Central memory CD8-positive, alpha-beta T cell (primary cell): Measurements from ENCODE around the gene CNDP1.

Source experiments
- ATAC-seq: fragments of 150-1000 bp; cut with Tn5 transposase; replicated peaks from 2 replicates; pipeline ENCODE4 v1.10.0; 2022; ENCODE audit warnings: mild to moderate bottlenecking, moderate FRiP score, moderate number of reproducible peaks; ENCODE audit not compliant: poor library complexity, severe bottlenecking; ENCODE audit errors: extremely low read depth
- DNase-seq, 2 donors: peaks; one replicate each; pipeline ENCODE4 v3.0.0; 2021; ENCODE audit warnings: low spot score in 2 of 2
- H3K27ac Mint-ChIP-seq: one replicate; pipeline ENCODE4 v1.8.0; 2022; ENCODE audit warnings: low read depth, mild to moderate bottlenecking, moderate library complexity, mixed read lengths
- H3K27me3 Mint-ChIP-seq: one replicate; pipeline ENCODE4 v1.8.0; 2022; ENCODE audit warnings: mixed read lengths
- H3K36me3 Mint-ChIP-seq: one replicate; pipeline ENCODE4 v1.8.0; 2022; ENCODE audit warnings: mild to moderate bottlenecking, moderate library complexity, mixed read lengths; ENCODE audit not compliant: insufficient read depth
- H3K4me1 Mint-ChIP-seq: one replicate; pipeline ENCODE4 v1.8.0; 2022; ENCODE audit warnings: mixed read lengths
- H3K4me3 Mint-ChIP-seq: one replicate; pipeline ENCODE4 v1.8.0; 2022; ENCODE audit warnings: mild to moderate bottlenecking, moderate library complexity, mixed read lengths
- H3K9me3 Mint-ChIP-seq: one replicate; pipeline ENCODE4 v1.8.0; 2022; ENCODE audit warnings: mixed read lengths

The CNDP1 gene

DNA sequence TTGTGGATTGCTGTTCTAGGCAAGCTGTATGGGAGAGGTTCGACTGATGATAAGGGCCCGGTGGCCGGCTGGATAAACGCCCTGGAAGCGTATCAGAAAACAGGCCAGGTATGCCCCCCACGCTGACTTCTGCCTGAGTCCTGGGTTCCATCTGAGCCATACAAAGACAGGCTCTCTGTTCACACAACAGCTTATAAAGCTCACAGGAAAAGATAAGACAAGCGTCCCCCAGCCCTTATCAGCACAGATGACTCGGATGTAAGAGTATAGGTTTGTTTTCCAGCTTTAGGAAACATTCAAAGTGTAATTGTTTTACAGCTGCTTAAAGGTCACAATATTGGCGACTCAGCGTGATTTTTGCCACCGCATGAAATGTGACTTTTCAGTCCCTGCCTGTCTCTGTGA, 25.5 kb upstream of the CNDP1 start:
- peaks cover 61% of the 10 kb centered on the region for H3K36me3 Mint-ChIP-seq
- H3K4me1 Mint-ChIP-seq, result peaks cover 28% of the 10 kb centered on the region
- ATAC-seq, result no peak
- H3K27me3 Mint-ChIP-seq, result no peaks in the 10 kb centered on the region
- no peak overlapping the region for H3K4me3 Mint-ChIP-seq
- no peak overlapping the region for H3K27ac Mint-ChIP-seq
- no peak for DNase-seq
- no peaks in the 10 kb centered on the region for H3K9me3 Mint-ChIP-seq

DNA sequence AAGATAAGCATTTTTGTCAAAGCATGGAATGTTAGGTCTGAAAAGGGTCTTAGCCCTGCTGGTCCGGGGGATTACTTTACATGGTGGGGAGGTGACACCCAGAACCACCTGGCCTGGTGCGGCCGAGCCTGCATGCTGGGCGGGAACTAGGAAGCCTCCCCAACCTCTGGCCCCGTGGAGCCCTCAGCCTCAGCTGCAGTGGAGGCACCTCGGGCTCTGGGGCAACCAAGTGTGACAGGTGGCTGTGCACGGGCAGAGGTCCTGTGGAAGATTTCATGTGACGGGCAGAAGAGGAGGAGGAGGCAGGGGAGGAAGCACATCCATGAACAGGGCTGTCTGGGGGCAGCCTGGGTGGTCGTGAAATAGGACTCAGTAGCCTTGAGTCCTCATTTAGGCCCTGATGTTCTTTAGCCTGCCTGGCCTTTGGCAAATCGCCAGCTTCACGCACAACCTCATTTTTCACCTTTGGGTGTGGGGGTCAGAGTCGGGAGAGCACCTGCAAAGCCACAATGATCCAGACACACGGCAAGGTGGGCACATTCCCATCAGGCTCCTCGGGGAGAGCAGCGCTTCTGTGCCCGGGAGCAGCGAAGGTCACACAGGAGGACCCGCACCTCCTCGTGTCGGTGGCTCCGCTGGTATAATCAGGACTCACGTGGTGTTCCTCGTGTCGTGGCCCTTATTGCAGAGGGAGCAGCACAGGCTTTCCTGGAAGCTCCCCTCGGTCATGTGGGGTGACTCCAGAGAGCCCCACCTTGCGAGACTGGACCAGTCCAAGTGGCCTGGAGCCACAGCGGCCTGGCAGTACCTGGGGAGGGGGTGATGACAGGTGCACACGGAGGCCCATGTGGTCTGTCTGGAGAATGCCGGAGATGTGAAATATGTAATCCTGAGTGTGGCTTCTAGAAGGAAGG, 24.2 kb upstream of the CNDP1 start:
- Mint-ChIP-seq H3K9me3 (no peaks in the 10 kb centered on the region), H3K36me3 (peaks cover 56% of the 10 kb centered on the region), H3K27me3 (no peaks in the 10 kb centered on the region), H3K4me1 (peaks cover 38% of the 10 kb centered on the region), H3K27ac (no peak overlapping the region), H3K4me3 (no peak overlapping the region)
- DNase-seq (no peak), ATAC-seq (no peak)

DNA sequence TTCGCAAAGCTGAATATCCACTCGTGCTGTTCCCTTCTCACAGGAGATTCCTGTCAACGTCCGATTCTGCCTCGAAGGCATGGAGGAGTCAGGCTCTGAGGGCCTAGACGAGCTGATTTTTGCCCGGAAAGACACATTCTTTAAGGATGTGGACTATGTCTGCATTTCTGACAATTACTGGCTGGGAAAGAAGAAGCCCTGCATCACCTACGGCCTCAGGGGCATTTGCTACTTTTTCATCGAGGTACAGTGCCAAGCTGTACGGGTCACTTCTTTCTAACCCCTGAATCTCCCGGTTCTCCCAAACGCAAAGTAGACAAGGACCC, 23.6 kb upstream of the CNDP1 start:
- Mint-ChIP-seq H3K36me3 (peaks cover 52% of the 10 kb centered on the region), H3K27ac (no peak overlapping the region)

DNA sequence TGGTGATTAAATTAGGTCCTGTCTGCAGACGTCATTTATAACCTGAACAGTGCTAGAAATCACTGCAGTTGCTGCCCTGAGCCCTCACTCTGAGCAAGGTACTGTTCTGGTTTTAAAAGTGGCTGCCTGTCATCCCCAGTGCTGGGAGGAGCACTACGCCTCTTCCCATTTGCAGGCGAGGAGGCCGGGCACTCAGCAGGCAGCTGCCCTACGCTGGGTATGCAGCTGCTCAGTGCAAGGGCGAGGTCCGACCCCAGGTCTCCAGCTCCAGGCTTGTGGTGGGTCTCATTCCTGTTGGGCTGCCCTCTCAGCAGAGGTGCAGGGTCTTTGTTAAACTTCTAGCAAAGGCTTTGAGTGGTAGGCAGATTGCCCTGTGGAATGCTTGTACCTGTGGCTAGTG, 22.5 kb upstream of the CNDP1 start:
- no peak for DNase-seq
- H3K4me1 Mint-ChIP-seq, result peaks cover 30% of the 10 kb centered on the region
- H3K4me3 Mint-ChIP-seq, result no peak overlapping the region
- H3K27me3 Mint-ChIP-seq, result no peaks in the 10 kb centered on the region
- no peaks in the 10 kb centered on the region for H3K9me3 Mint-ChIP-seq
- H3K27ac Mint-ChIP-seq, result no peak overlapping the region
- no peak for ATAC-seq
- H3K36me3 Mint-ChIP-seq, result peaks cover 49% of the 10 kb centered on the region

More for the DNA sequence above, 23.6 kb upstream of the CNDP1 start:
- Mint-ChIP-seq H3K4me1 (peaks cover 35% of the 10 kb centered on the region), H3K9me3 (no peaks in the 10 kb centered on the region), H3K27me3 (no peaks in the 10 kb centered on the region), H3K4me3 (no peak overlapping the region)
- ATAC-seq (no peak), DNase-seq (no peak)

DNA sequence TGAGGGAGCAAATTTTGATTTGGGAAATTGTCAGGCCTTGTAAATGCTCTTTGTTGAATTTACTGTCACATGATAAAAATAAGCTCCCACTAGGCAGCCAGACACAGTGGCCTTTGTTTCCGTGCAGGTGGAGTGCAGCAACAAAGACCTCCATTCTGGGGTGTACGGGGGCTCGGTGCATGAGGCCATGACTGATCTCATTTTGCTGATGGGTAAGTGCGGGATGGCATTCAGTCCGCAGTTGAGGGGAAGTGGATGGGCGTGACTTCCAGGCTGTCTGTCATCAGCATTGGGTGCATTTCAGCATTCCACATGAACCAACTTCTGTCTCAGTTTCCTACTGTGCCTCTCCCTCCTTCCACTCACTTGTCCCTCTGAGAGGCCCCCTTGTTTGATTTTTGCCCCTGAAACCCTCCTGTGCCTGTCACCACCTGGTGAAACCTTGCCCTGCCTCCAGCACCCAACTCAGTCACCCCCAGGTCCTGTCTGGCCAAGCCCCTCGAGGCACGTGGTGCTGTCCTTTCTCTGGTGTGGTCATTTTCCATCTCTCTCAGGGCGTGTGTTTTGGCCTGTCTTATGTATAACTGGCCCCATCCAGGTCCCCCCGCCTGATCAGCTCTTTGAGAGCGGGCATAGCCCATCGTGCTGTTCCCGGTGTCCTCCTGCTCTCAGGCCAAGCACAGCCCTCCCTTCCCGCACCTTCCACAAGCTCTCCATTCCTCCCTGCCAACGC, 21.8 kb upstream of the CNDP1 start:
- ATAC-seq, result no peak
- no peak for DNase-seq
- Mint-ChIP-seq H3K36me3 (peaks cover 45% of the 10 kb centered on the region), H3K9me3 (no peaks in the 10 kb centered on the region), H3K4me1 (peaks cover 23% of the 10 kb centered on the region), H3K27me3 (no peaks in the 10 kb centered on the region), H3K4me3 (no peak overlapping the region), H3K27ac (no peak overlapping the region)

DNA sequence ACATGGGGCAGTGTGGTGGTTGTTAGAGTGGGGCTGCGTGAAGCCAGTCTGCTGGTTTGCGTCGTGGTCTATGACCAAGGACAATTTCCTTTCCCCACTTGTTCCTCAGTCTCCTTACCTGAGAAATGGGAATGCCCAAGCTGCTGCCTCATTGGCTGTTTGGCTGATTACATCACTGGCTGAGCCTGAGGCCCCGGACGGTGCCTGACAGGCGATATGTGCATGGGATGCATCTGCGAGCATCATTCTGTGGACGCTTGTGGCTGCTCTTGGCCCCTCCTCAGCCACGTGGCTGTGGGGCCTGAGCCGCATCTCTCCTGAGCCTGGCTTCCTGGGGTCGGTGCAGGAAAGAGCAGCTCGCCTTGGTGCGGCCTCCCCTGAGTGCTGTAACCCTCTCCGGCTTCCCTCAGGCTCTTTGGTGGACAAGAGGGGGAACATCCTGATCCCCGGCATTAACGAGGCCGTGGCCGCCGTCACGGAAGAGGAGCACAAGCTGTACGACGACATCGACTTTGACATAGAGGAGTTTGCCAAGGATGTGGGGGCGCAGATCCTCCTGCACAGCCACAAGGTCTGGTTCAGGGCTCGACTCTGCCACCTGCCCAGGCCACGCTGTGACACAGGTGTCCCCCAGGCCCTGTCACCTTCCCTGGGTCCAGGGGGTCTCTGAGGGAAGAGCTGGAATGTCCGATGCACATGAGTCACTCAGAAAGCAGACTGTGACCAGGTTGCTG, 21.0 kb upstream of the CNDP1 start:
- H3K4me1 Mint-ChIP-seq, result peaks cover 17% of the 10 kb centered on the region
- H3K9me3 Mint-ChIP-seq, result no peaks in the 10 kb centered on the region
- ATAC-seq, result no peak
- peaks cover 43% of the 10 kb centered on the region for H3K36me3 Mint-ChIP-seq
- no peak overlapping the region for H3K4me3 Mint-ChIP-seq
- H3K27ac Mint-ChIP-seq, result no peak overlapping the region
- DNase-seq, result no peak
- no peaks in the 10 kb centered on the region for H3K27me3 Mint-ChIP-seq

DNA sequence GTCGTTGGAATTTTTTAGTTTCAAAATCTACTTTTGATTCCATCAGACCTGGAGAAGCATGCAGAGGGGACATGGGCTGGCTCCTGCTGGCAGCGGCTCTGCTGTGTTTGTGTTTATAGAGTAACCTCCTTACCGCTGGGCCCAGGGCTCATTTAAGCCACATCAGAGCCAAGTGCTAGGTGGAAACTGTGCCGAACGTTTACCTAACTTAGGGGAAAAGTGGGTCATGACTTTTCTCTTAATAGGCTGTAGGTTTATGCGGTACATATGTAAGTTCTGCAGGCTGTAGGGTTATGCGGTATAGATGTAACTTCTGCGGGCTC, 20.5 kb upstream of the CNDP1 start:
- Mint-ChIP-seq H3K9me3 (no peaks in the 10 kb centered on the region), H3K4me3 (no peak overlapping the region), H3K36me3 (peaks cover 39% of the 10 kb centered on the region), H3K27ac (no peak overlapping the region), H3K4me1 (peaks cover 17% of the 10 kb centered on the region), H3K27me3 (no peaks in the 10 kb centered on the region)
- no peak for DNase-seq
- ATAC-seq, result no peak

DNA sequence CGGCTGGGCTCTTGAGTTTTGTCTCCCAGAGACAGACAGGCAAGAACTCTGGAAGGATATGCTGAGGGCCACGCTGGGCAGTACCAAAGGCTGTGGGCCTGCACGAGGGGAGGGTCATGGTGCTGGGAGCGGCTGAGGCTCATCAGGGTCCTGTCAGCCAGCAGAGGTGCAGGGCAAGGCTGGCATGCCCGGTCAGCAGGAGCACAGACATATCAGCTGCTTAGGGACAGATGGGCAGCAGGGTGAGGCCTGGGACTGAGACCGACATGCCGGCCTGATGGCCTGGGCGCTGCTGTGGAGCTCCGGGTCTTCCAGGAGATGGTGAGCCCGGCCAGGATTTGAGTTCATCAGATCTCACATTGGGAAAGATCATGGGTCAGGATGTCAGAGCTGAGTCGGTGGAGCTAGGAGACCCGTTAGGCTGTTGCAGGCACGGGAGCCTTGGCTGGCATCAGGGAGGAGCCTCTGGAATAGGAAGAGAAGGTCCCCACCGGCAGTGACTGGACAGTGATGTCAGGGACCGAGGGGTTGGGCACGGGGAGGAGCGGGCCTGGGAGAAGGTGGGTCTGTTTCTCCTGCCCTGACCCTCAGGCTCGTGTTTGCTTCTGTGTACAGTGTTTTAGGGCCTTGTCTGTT, 19.3 kb upstream of the CNDP1 start:
- Mint-ChIP-seq H3K4me1 (peaks cover 17% of the 10 kb centered on the region), H3K27ac (peak overlapping the region; percentile 65), H3K27me3 (no peaks in the 10 kb centered on the region), H3K36me3 (peaks cover 38% of the 10 kb centered on the region), H3K9me3 (no peaks in the 10 kb centered on the region), H3K4me3 (no peak overlapping the region)
- DNase-seq, result no peak
- no peak for ATAC-seq

DNA sequence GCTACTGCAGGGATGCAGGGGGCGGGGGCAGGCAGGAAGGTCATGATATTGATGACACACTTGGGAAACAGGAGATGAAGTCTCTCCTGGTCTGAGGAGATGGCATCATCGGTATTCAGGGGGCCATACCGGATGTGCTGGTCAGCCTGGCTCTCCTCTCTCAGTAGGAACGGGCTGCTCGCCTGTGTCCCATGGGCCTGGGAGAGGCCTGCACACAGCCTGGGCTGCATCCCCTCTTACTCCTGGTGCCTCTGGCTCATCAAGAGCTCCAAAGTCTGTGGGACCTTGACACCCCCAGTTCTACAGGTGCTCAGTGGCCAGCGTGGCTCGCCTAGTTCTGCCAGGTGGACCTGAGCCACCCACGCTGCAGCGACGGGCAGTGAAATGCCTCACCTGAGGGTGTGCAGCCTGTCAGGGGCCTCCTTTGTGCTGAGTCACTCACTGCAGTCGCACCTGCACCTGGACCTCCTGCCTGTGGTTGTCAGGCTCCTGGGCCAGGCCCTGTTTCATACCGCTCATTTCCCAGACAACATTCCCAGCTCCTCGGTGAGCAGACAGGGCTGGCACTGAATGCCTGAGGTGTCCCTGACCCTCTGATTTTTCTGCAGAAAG, 18.6 kb upstream of the CNDP1 start:
- Mint-ChIP-seq H3K27ac (no peak overlapping the region), H3K36me3 (peaks cover 36% of the 10 kb centered on the region), H3K4me1 (peaks cover 17% of the 10 kb centered on the region), H3K9me3 (no peaks in the 10 kb centered on the region), H3K4me3 (no peak overlapping the region), H3K27me3 (no peaks in the 10 kb centered on the region)
- DNase-seq (no peak), ATAC-seq (no peak)

DNA sequence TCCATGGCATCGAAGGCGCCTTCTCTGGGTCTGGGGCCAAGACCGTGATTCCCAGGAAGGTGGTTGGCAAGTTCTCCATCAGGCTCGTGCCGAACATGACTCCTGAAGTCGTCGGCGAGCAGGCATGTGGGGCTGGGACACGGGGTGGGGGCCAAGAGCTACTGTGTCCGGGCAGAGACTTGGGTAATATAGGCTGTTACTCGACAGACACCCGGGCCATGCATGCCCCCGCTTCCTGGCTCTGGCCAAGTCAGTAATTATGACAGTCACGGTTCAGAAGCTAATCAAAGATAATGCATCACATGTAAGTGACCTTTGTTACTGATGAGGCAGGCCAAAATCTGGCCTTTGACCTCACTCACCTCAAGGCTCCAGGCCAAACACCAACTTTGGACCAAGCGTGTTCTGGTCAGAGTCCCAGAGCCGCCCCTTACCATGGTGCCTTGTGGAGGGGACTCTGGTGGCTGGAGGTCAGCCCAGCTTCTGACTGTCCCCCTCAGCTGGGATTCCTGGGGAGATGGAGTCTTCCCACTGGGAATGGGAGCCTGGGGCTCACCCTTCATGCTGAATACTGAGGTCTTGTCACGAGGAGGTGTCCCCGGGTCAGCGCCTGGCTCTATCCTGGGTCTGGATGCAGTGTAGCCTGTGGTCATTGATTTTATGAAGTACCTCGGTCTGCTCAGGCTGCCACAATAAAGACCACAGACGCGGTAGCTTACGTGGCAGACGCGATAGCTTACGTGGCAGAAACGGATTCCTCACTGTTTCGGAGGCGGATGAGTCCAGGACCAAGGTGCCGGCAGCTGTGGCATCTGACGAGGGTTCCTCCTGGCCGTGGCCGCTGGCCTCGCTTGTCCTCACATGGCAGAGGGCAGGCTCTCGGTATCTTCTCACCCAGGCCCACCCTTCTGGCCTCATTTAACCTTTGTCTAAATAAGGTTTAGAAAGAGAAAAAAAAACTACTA, 17.7 kb upstream of the CNDP1 start:
- DNase-seq (no peak), ATAC-seq (no peak)
- Mint-ChIP-seq H3K4me1 (peaks cover 17% of the 10 kb centered on the region), H3K36me3 (peaks cover 33% of the 10 kb centered on the region), H3K4me3 (no peak overlapping the region), H3K9me3 (no peaks in the 10 kb centered on the region), H3K27ac (no peak overlapping the region), H3K27me3 (no peaks in the 10 kb centered on the region)

DNA sequence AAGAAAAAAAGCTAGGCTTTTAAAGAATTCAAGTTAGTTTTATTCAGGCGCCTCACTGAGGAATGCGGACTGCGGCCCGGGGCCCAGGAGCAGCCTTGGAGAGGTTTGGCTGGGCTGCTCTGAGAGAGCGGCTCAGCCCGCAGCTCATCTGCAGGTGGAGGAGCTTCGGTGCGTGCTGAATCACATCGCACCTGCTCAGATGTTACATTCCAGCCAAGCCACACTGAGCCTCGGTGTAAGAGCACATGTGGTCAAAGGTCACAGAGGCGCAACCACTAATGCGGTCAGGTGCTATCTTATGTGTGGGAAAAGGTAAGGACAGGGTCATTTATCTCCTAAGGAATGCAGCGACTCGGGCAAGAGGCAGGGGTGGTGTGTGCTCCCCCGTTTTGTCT, 17.1 kb upstream of the CNDP1 start:
- no peak for ATAC-seq
- Mint-ChIP-seq H3K27ac (no peak overlapping the region), H3K36me3 (peaks cover 33% of the 10 kb centered on the region), H3K4me3 (no peak overlapping the region), H3K27me3 (no peaks in the 10 kb centered on the region), H3K9me3 (no peaks in the 10 kb centered on the region), H3K4me1 (peaks cover 17% of the 10 kb centered on the region)
- no peak for DNase-seq
